NCI-H446 treated with DMSO at 0.1 percent for 48 hours (cell line): ENCODE data around the gene HTR1B.

Experiments
- DNase-seq: peaks from one replicate; lab custom pipeline; 2025; lab: John Stamatoyannopoulos, UW

Gene HTR1B, protein sequence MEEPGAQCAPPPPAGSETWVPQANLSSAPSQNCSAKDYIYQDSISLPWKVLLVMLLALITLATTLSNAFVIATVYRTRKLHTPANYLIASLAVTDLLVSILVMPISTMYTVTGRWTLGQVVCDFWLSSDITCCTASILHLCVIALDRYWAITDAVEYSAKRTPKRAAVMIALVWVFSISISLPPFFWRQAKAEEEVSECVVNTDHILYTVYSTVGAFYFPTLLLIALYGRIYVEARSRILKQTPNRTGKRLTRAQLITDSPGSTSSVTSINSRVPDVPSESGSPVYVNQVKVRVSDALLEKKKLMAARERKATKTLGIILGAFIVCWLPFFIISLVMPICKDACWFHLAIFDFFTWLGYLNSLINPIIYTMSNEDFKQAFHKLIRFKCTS

DNA sequence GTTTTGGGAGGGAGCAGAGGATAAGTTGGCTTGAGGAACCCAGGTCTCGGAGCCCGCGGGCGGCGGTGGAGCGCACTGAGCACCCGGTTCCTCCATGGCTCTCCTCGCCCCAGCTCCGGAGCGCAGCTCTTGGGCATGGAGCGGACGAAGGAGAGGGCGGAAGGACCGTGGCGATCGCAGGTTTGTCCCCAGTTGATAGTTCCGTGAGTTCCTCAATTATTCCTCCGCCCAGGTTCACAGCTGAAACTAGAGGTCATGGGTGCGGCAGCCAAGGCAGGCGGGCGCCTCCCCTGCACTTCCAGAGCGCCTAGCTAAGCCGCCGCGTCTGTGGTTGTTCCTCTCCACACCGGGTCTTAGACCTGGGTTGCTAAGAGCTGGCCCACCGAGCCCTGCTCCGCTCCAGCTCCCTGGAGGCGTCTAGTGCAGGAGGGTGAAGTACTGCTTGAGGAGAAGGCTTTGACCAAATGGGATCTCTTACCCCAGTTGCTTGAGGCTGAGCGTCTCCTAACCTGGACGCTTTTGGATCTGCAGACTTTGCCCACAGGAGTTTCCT, at the start of gene HTR1B:
HTR1B (minus strand) TSS at position 184 of the 553 bp plus-strand sequence; CDS start at position 96, 88 bp downstream.
- no peak for DNase-seq

- no peak for DNase-seq
Observed at GRCh38 chr6:77512554-77512953, 49.3 kb upstream of the HTR1B start.

GRCh38 chr6:77511860-77512259, 48.6 kb upstream of the HTR1B start:
- no peak for DNase-seq

DNA sequence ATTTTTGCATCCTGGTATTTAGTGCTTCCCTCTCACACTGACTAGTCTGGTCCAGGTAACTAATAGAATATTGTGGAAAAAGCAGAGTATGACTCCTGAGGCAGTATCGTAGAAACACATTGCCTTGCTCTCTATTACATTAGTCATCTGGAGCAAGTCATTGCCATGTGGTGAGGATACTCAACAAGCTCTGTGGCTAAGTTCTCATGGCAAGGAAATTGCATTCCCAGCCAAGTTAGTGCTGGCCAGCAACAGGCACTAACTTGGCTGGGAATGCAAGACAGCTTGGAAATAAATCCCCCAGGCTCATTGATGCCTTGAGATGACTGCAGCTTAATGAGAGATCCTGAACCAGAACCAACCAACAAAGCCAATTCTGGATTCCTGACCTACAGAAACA, 39.7 kb upstream of the HTR1B start:
- peak; percentile 38 for DNase-seq

DNA sequence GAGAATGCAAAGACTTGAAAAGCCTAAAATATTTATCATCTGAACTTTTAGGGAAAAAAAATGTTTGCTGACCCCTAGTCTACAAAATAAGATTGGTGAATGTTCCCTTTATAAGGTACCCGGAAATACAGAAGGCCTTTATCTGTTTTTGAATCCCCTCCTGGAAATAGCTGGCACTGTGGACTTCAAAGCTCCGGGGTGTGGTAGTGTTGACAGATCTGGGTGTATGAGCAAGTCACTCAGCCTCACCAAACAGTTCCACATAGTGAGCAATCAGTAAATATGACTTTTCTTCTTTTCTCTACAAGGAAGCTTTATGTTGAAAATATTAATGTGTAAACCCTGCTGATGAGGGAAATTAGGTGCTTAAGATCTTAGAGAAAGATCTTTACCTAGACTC, 29.2 kb upstream of the HTR1B start:
- no peak for DNase-seq

DNA sequence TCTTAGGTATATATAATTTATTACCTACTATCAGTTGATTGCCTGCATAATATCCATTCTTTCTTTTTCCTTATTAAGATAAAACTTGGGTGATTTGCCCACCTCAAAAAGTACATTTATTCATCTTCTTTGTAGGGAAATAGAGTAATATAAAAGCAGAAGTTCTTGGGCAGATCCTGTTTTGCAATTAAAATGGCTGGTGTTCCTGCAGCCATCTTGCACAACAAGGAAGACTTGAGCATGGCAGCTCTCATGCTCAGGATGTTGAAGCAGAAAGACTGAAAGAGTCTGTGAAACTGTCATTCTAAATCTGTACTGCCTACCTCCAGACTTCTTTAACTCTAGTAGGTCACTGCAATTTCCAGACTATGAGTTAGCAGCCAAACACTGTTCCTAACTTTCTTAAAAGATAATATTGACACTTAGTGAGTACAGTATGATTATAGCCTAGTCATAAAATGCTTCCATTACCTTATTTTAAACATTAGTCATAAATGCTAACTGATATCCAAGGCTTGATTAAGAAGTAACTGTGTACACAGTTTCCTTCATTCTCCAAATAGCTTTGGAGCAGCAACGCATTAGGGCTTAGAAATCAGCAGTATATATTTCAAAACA, 24.6 kb upstream of the HTR1B start:
- DNase-seq: no peak

DNA sequence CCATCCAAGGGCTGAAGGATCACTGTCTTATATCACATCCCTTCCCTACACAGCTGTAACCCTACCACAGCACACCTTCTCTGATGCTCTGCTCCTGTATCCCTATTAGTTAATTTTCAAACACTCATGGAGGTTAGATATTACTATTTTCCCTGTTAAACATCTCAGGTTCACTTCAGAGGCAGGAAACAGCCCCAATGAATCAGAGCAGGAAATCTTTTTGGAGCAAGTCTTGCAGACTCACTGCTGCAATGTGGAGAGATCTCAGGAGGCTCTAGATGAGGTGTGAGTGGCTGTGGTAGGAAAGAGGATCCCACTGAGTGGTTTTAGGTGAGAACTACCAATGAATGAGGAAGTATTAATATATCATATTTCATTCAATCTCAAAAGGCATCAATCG, 19.7 kb upstream of the HTR1B start:
- no peak for DNase-seq

- DNase-seq: no peak
Observed at GRCh38 chr6:77474973-77475372, 11.7 kb upstream of the HTR1B start.

DNA sequence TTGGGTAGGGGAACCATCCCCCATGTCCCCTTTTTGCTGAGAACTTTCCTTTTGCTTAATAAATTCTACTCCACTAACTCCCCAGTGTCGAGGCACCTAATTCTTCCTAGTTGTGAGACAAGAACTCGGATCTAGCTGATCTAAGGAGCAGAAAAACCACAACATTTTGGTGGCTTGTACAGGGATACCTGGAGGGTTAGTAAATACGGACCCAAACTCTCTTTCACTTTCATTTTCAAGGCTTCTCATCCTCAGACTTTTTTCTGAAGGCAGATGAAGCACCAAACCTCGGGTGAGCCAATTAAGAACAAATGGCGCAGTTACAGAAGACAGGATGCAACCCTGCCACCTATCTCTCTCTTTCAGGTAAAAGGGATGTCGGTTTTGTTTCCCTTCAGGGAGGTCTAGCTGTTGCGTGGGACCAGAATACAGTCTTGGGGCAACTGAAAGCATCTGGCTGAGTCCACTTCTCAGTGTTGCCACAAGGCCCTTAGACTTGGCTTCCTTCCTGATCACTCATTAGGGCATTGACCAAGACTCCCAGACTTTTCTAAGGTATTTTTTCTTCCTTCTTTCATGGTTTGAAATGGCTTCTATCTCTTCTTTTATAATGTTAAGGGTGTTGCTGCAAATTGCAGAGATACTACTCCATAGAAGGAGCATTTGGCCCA, 11.1 kb upstream of the HTR1B start:
- no peak for DNase-seq

GRCh38 chr6:77470983-77471382, 7.7 kb upstream of the HTR1B start:
- DNase-seq: no peak

DNA sequence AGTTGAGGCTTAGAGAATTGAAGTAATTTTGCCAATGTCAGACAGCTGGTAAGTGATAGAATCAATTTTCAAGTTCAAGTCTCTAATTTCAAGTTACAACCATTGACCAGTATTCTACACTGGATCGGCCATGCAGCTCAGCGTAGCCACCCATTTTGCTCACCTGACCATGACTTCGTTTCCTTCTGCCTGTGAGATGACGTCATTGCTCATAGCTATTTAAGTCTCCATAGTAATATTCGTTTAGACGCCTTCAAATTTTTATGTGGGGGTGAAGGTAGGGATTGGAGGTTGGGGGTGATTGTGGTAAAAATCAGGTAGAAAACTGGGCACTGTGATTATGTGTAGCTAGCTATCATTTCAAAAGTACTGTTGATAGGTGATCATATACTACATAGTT, 5.6 kb upstream of the HTR1B start:
- no peak for DNase-seq

- no peak for DNase-seq
Observed at GRCh38 chr6:77466451-77467437, 3.5 kb upstream of the HTR1B start.

- DNase-seq: no peak
Observed at GRCh38 chr6:77466055-77466450, 2.8 kb upstream of the HTR1B start.

- no peak for DNase-seq
Observed at GRCh38 chr6:77464495-77464867, 1.2 kb upstream of the HTR1B start.

DNA sequence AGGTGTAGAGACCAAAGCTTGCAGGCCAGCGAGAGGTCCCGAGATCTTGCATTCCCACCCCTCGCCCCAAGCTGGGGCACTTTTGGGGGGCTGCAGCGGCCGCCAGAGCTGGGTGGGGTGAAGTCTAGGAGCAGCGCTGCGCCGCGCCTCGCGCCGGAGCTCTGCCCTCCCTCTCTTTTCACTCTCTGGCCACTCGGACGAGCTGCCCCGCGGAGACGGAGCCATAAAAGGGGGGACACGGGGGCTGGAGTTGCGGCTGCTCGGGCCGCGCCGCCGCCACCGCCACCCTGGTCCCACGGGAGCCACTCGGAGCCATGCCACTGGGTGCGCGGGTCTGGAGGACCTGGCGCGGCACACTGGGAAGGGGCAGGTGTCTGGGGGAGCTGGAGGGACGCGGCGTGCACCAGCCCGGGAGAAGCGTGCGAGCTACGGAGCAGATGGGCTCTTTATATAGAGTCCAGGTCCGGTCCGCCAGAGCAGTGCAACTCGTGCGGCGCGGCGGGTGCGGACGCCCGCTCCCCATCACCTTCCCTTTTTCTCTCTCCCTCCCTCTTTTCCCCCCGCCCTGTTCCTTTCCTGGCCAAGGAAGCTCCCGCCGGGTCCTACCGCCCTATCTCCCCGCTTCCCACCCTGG, 687 bp upstream of the HTR1B start:
- no peak for DNase-seq

DNA sequence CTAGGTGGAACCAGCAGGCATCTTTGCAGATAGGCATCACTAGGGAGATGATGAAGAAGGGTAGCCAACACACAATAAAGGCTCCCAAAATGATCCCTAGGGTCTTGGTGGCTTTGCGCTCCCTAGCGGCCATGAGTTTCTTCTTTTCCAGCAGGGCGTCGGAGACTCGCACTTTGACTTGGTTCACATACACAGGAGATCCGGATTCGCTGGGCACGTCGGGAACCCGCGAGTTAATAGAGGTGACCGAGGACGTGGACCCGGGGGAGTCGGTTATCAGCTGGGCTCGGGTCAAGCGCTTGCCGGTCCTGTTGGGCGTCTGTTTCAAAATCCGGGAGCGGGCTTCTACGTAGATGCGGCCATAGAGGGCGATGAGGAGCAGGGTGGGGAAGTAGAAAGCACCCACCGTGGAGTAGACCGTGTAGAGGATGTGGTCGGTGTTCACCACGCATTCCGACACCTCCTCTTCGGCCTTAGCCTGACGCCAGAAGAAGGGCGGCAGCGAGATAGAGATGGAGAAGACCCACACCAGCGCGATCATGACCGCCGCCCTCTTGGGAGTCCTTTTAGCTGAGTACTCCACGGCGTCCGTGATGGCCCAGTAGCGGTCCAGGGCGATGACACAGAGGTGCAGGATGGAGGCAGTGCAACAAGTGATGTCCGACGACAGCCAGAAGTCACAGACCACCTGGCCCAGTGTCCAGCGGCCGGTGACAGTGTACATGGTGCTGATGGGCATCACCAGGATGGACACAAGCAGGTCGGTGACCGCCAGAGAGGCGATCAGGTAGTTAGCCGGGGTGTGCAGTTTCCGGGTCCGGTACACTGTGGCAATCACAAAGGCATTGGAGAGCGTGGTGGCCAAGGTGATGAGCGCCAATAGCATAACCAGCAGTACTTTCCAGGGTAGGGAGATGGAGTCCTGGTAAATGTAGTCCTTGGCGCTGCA, 658 bp downstream of the HTR1B start:
- DNase-seq: no peak

DNA sequence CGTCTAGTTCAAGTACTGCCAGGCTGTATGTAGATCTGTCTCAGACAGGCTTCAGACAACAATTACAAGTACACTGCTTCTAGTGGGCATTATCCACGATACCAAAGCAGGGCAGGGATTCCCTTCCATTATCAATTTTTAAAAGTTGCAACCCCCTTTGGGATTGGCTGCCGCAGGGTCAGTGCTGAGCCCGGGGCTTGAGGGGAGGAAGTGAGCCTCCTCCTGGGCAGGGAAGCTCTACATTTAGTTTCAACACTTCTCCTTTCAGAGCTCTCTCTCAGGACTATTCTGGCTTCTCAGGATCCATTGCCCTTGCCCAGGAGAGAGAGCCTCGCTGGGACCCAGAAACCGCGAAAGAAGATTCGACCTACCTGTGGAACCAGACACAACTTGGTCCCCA, 1.5 kb downstream of the HTR1B start:
- no peak for DNase-seq

DNA sequence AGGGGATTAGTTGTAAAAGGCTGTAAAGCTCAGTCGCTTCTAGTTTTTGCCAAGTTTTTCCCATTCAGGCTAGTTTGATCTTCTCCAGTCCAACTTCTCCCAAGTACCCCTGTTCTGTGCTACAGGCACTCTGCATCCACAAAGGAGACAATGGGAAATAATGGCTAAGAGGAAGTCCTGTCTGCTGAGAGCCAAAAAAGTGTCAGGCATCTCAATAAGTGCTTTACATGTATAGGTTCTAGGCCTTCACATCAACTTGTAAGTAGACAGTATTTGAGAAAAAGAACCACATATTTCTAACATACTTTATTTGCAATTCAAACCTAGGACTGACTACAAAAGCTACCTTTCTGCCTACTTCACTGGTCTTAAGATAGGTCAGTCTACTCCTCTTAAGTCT, 4.9 kb downstream of the HTR1B start:
- DNase-seq: no peak

DNA sequence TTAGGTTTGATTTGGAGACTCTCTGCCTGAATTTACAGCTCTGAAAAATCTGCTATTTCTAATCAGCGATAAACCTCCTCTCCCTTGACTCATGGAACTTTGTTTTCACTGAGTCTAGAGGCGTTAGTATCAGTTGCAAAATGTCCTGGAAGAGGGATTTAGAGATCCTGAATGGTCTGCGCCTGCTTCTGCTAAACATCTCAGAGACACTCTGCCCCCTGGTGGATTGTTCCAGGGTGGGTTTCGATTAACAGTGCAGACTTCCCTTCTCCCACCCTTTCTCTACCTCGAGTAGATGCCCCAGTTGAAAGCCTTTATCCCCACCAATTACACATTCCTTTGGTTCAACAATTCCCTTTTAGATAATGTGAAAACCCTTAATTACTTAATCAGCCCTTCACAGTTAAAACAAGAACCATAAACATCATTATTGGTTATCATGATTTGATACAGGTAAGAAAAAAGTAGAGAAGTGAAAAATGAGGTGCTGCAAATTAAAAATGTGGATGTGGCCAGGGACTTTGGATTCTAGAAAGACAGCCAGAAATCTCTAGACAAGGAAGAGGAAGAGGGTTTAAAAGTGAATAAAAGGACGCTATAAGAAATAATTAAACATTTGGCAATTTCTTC, 5.5 kb downstream of the HTR1B start:
- peak; percentile 28 for DNase-seq
